ENCODE results near the gene COL5A1.

The COL5A1 gene

DNA sequence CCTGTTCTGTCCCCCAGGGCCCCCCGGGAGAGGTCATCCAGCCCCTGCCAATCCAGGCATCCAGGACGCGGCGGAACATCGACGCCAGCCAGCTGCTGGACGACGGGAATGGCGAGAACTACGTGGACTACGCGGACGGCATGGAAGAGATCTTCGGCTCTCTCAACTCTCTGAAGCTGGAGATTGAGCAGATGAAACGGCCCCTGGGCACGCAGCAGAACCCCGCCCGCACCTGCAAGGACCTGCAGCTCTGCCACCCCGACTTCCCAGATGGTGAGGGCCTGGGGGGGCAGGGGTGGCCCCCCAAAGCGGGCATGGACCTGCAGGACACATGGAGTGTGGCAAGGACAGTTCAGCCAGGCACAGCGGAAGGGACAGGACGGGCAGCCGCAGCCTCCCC lies 183.0 kb downstream of the COL5A1 start:
- no peaks in the 10 kb centered on the region for H3K9me3 ChIP-seq (ENCODE audit: control insufficient read depth, insufficient read depth, low read length)
- peaks cover 7% of the 10 kb centered on the region for H3K36me3 ChIP-seq (ENCODE audit: insufficient read depth, low read length)
- no peaks in the 10 kb centered on the region for H3K4me1 ChIP-seq (ENCODE audit: insufficient read depth, low read length)
- H3K9ac ChIP-seq (ENCODE audit: low read depth, low read length), result no peak overlapping the region

DNA sequence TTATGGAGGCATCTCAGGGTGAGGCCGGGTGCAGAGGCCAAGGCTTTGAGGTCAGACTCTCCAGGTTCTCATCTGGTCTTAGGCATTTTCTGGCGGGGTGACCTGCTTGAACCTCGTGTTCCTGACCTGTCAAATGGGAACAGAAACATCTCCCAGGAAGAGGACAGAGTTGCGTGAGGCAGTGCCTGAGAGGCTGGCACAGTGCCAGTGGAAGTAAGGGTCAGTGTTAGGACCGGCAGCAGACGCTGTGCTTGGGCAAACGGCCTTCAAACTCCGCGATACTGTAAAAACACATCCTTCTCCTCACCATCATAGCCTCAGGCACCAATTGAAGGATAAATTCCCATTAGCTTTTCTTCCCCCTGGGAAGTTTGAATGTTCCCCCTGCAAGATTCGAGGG lies 183.4 kb downstream of the COL5A1 start:
- peaks cover 7% of the 10 kb centered on the region for H3K36me3 ChIP-seq (ENCODE audit: insufficient read depth, low read length)
- H3K4me1 ChIP-seq (ENCODE audit: insufficient read depth, low read length), result no peaks in the 10 kb centered on the region
- H3K9me3 ChIP-seq (ENCODE audit: control insufficient read depth, insufficient read depth, low read length), result no peaks in the 10 kb centered on the region
- H3K9ac ChIP-seq (ENCODE audit: low read depth, low read length), result no peak overlapping the region

DNA sequence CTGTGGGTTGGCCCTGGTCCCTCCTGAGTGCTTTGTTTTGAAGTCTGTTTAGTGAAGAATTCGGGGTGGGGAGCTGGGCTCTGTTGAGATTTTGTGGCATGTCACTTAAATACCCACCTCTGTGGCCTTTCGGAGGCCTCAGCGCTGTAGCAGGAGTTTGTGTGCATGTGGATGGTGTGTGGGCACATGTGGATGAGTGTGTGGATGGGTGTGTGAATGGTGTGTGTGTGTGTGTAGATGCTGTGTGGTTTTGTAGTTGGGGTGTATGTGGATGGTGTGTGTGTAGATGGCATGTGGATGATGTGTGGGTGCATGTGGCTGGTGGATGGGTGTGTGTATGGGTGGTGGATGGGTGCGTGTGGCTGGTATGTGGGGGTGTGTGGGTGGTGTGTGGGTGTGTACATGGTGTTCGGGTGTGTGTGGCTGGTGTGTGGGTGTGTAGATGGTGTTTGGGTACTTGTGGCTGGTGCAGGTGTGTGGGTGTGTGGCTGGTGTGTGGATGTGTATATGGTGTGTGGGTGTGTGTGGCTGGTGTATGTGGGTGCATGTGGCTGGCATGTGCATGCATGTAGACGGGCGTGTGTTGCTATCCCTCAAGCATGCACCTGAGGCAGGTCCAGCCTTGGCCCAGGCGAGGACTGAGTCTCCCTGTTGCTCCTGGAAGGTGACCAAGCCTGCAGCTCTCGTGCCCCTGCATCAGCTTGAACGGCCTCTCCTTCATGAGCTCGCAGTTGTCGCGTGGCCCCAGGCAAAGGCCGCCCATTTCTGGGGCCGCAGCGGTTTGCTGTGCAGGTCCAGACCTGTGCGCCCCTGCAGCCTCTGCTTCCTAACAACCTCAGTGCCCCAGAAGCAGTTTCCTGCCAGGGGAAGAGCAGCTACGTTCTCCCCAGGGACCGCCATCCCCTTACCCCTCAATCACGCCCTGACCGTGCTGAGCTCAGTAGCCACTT lies 185.0 kb downstream of the COL5A1 start:
- peaks cover 7% of the 10 kb centered on the region for H3K36me3 ChIP-seq (ENCODE audit: insufficient read depth, low read length)

DNA sequence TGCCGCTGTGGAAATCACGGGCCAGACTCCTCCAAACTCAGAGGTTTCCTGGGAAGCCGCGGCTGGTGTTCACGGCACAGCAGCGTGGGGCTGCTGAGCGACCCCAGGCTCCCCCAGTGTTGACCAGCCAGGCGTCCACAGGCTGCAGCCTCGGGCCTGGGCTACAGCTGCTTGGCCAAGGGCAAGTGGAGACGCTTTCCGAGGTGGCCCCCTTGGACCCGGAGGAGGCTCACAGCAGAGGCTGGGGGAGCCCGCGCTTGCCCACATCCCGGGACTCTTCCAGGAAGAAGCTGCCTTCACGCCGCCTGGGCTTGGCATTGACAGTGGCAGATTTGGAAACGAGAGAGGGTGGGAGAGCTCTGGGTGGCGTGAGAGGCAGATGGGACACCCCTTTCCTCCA lies 186.0 kb downstream of the COL5A1 start:
- no peak overlapping the region for H3K9ac ChIP-seq (ENCODE audit: low read depth, low read length)
- H3K4me1 ChIP-seq (ENCODE audit: insufficient read depth, low read length), result no peaks in the 10 kb centered on the region
- no peaks in the 10 kb centered on the region for H3K9me3 ChIP-seq (ENCODE audit: control insufficient read depth, insufficient read depth, low read length)
- H3K36me3 ChIP-seq (ENCODE audit: insufficient read depth, low read length), result peaks cover 7% of the 10 kb centered on the region

More for the DNA sequence above, 185.0 kb downstream of the COL5A1 start:
- H3K9me3 ChIP-seq (ENCODE audit: control insufficient read depth, insufficient read depth, low read length), result no peaks in the 10 kb centered on the region
- no peaks in the 10 kb centered on the region for H3K4me1 ChIP-seq (ENCODE audit: insufficient read depth, low read length)
- no peak overlapping the region for H3K9ac ChIP-seq (ENCODE audit: low read depth, low read length)

DNA sequence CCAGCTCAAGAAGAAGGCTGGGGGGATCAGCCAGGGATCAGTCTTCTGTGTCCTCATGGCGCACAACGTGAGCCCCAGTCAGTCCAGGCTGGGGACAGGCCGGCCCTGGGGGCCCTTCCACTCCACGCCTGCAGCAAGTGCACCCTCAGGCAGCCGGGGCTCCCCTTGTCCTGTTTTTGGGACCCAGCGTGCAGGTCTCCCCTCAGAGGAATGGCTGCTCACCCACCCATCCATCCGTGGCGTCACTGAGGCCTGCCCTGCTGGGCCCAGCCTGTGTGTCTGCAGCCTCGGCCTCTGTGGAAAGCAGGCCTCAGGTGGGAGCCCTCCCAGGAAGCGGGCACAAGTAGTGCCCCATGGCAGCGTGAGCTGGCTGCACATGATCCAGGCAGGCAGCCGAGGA lies 186.4 kb downstream of the COL5A1 start:
- peaks cover 7% of the 10 kb centered on the region for H3K36me3 ChIP-seq (ENCODE audit: insufficient read depth, low read length)
- no peak overlapping the region for H3K9ac ChIP-seq (ENCODE audit: low read depth, low read length)
- no peaks in the 10 kb centered on the region for H3K4me1 ChIP-seq (ENCODE audit: insufficient read depth, low read length)
- no peaks in the 10 kb centered on the region for H3K9me3 ChIP-seq (ENCODE audit: control insufficient read depth, insufficient read depth, low read length)

DNA sequence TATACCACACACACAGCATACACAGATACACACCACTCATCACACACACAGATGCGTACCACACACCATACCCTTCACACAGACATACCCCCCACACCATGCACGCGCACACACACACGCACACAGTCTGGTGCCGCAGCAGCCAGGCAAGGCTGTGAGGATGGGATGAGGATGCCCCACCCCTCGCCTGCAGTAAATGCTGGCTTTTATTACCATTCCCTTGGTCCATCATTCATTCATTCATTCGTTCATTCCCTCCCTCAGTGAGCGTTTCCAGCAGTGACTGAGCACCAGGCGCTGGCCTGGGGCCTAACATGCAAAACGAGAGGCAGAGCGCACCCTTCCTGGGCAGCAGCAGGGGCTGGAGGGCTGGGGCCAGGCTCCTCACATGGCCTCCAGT lies 187.3 kb downstream of the COL5A1 start:
- H3K36me3 ChIP-seq (ENCODE audit: insufficient read depth, low read length), result peaks cover 7% of the 10 kb centered on the region

DNA sequence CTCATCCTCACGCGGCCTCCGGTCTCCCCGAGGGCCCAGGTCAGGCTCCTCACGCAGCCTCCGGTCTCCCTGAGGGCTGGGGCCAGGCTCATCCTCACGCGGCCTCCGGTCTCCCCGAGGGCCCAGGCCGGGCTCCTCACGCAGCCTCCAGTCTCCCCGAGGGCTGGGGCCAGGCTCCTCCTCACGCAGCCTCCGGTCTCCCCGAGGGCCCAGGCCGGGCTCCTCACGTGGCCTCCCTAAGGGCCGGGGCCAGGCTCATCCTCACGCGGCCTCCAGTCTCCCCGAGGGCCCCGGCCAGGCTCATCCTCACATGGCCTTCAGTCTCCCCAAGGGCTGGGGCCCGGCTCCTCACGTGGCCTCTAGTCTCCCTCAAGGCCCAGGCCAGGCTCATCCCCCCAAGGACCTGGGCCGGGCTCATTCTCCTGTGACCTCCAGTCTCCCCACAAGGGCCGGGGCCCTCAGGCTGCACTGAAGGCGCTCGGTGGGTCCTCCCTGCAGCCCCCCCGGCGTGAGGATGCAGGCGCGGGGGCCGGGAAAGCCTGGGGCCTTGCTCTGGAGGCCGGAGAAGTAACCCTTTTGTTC lies 187.8 kb downstream of the COL5A1 start:
- Histone ChIP-seq H3K36me3 (ENCODE audit: insufficient read depth, low read length) (peaks cover 3% of the 10 kb centered on the region; the same call in 1 of the 2 replicates), H3K9me3 (ENCODE audit: control insufficient read depth, insufficient read depth, low read length) (no peaks in the 10 kb centered on the region), H3K9ac (ENCODE audit: low read depth, low read length) (no peak overlapping the region), H3K4me1 (ENCODE audit: insufficient read depth, low read length) (no peaks in the 10 kb centered on the region)

More for the DNA sequence above, 187.3 kb downstream of the COL5A1 start:
- Histone ChIP-seq H3K4me1 (ENCODE audit: insufficient read depth, low read length) (no peaks in the 10 kb centered on the region), H3K9me3 (ENCODE audit: control insufficient read depth, insufficient read depth, low read length) (no peaks in the 10 kb centered on the region), H3K9ac (ENCODE audit: low read depth, low read length) (no peak overlapping the region)

DNA sequence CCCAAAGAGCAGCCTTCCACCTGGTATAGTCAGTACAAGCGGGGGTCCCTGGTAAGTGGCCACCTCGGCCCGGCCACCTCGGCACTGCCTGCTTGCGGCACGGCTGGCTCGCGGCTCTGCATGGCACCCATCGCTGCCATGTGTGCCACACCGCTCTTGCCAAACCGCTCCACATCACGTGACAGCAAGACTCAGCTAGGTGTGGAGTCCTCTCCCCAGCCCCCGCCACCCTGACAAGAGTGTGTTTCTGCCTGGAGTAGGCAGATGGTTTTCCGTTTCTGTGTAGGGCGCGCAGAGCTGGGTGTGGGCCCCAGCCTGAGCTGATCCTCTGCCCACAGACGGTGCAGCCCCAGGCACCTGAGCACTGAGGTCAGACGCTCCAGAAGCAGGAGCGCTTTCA lies 188.5 kb downstream of the COL5A1 start:
- peaks cover under 1% of the 10 kb centered on the region; the same call in 1 of the 2 replicates for H3K36me3 ChIP-seq (ENCODE audit: insufficient read depth, low read length)
- no peak overlapping the region for H3K9ac ChIP-seq (ENCODE audit: low read depth, low read length)
- H3K9me3 ChIP-seq (ENCODE audit: control insufficient read depth, insufficient read depth, low read length), result no peaks in the 10 kb centered on the region
- H3K4me1 ChIP-seq (ENCODE audit: insufficient read depth, low read length), result no peaks in the 10 kb centered on the region

DNA sequence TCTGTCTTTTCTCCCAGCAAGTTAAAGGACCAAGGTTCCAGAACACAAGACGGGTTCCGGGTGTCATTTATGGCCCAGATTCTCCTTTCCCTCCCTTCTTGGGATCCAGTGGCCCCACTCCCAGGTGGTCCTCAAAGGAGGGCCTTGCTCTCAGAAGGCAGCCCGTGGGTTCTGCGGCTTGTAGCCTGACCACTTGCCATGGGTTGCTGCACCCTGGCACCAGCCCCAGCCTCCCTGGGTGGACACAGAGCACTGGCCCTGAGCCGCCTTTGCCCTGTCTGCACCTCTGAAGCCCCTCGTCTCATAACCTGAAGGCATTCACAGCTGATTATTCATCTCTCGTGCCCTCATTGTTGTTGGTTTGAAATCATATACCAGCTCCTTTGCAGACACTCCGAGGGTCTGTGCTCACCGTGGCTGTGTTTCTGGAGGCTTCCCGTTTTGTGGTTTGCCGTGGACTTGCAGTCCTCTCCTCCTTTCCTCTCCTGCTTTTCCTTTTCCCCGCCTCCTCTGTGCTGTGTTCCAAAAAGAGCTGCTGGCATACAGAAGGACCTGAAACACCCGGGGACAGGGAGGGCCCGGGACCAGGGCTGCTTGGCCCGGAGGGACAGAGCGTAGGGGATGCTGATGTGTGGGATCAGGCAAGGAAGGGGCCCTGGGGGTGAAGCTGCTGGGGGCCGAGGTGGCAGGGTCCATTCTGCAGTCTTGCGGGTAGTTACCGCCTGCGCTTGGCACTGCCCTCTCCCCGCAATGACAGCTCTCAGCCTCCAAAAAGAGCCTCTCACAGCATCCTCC lies 189.5 kb downstream of the COL5A1 start:
- Histone ChIP-seq H3K9ac (ENCODE audit: low read depth, low read length) (no peak overlapping the region), H3K4me1 (ENCODE audit: insufficient read depth, low read length) (no peaks in the 10 kb centered on the region), H3K36me3 (ENCODE audit: insufficient read depth, low read length) (no peaks in the 10 kb centered on the region), H3K9me3 (ENCODE audit: control insufficient read depth, insufficient read depth, low read length) (no peaks in the 10 kb centered on the region)

DNA sequence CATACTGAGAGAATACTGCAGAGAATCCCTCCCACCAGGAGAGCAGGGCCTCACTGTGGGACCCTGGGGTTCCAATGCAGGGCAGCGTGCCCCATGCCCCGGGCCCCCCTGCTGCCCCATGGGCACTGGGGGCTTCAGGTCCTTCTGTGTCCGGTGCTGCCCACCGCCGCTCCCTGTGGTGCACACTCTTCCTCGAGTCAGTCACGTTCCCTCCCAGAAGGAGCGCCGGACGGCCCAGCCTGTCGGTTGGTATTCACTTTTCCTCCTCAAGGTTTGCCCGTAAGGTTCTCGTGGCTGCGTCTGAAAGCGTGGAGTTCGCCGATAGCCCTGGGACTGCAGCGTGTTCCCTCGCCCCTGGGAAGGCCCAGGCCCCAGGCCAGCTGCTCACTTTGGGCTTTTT lies 190.9 kb downstream of the COL5A1 start:
- no peaks in the 10 kb centered on the region for H3K4me1 ChIP-seq (ENCODE audit: insufficient read depth, low read length)
- no peaks in the 10 kb centered on the region for H3K9me3 ChIP-seq (ENCODE audit: control insufficient read depth, insufficient read depth, low read length)
- H3K36me3 ChIP-seq (ENCODE audit: insufficient read depth, low read length), result no peaks in the 10 kb centered on the region
- no peak overlapping the region for H3K9ac ChIP-seq (ENCODE audit: low read depth, low read length)

DNA sequence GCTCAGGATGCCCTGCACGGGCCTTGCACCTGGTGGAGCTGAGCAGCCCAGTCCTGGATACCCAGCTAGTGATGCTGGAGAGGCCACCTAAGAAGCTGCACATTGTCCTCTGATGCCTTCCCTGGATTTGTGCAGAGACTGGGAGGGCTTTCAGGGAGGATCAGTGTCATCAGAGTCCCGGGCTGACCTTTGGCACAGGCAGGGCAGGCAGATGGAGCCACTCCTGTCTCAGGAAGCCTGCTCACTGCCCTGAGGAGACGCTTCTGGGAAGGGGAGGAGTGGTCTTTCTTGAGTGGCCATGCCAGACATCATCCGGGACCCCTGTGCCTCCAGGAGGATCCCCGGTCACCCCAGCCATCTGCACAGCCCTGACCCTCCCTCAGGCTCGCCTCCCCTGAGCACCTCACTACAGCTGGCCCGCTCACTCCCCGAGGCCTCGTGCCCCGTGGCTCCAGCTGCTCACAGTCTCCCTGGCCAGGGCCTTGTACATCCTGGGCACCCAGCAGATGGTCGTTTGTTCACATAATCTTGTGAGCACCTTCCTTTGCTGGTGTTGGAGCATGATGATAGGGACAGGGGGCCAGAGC lies 191.8 kb downstream of the COL5A1 start:
- Histone ChIP-seq H3K9ac (ENCODE audit: low read depth, low read length) (no peak overlapping the region), H3K36me3 (ENCODE audit: insufficient read depth, low read length) (no peaks in the 10 kb centered on the region), H3K4me1 (ENCODE audit: insufficient read depth, low read length) (no peaks in the 10 kb centered on the region), H3K9me3 (ENCODE audit: control insufficient read depth, insufficient read depth, low read length) (no peaks in the 10 kb centered on the region)

DNA sequence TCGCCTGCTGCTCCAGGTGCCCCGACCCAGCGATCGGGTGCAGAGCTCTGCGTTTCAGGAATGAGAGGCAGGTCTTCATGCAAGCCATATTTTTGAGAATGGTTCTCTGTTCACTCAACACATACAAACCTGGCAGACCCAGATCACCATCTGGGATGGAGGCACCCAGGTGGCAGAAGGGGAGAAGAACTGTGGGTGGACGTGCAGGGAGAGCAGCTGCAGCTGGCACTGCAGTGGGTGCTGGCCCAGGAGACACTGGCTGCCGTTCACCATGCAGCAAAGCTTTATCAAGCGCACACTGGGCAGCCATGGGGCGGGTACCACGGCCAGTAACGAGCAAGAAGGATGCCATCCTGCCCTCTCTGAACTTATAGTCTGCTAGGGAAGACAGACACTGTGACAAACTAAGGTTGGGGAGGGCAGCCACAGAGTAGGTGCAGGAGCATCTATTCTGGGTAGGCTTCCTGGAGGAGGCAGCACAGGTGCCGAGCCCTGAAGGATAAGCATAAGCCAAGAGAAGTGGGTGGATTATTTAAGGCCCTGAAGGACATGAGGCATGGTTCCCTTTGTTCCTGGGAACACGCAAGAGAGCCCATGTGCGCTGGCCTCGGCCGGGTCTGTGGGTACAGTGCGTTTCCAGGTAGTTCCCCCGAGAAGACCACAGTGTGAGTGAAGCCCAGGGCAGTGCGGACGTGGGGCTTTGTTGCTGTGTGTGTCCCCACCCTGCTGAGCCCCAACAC lies 192.8 kb downstream of the COL5A1 start:
- no peaks in the 10 kb centered on the region for H3K36me3 ChIP-seq (ENCODE audit: insufficient read depth, low read length)

DNA sequence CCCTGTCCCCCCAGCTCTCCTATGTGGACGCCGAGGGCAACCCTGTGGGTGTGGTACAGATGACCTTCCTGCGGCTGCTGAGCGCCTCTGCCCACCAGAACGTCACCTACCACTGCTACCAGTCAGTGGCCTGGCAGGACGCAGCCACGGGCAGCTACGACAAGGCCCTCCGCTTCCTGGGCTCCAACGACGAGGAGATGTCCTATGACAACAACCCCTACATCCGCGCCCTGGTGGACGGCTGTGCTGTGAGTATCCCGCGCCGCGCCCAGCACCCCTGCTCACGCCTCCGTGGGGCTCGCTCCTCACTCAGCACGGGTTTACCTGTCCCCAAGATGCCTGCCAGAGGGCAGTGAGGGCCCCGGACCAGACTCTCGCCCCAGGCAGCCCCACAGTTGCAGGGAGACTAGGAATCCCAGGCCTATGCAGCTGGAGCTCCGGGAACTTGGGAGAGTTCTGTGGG lies 193.4 kb downstream of the COL5A1 start:
- no peaks in the 10 kb centered on the region for H3K4me1 ChIP-seq (ENCODE audit: insufficient read depth, low read length)
- no peaks in the 10 kb centered on the region for H3K36me3 ChIP-seq (ENCODE audit: insufficient read depth, low read length)
- no peaks in the 10 kb centered on the region for H3K9me3 ChIP-seq (ENCODE audit: control insufficient read depth, insufficient read depth, low read length)

More for the DNA sequence above, 192.8 kb downstream of the COL5A1 start:
- Histone ChIP-seq H3K9me3 (ENCODE audit: control insufficient read depth, insufficient read depth, low read length) (no peaks in the 10 kb centered on the region), H3K4me1 (ENCODE audit: insufficient read depth, low read length) (no peaks in the 10 kb centered on the region), H3K9ac (ENCODE audit: low read depth, low read length) (no peak overlapping the region)

More for the DNA sequence above, 193.4 kb downstream of the COL5A1 start:
- no peak overlapping the region for H3K9ac ChIP-seq (ENCODE audit: low read depth, low read length)
